ENCODE results near the gene MS4A18. TPM values are rescaled to one million over a fixed set of nuclear protein-coding genes. Genes with fewer than 3 reads are reported as not detected.

The MS4A18 gene
- total RNA-seq, 1 experiment from 2014 or later = not detected

- no peak overlapping the region for H3K27ac ChIP-seq (ENCODE audit: low read depth, low read length)
- H3K4me3 ChIP-seq (replicated peaks in 1 of 2; ENCODE audit: low read depth in 1 of 2, low read length in 2 of 2) = no peak overlapping the region
- no TSS peak for BruUV-seq (replicated peaks)
- no peaks in the 10 kb centered on the region for H3K4me1 ChIP-seq (ENCODE audit: control insufficient read depth in 1 of 2, insufficient read depth in 2 of 2, low read length in 2 of 2)
- no peak for DNase-seq (ENCODE audit: low read depth, low spot score)
- ATAC-seq = no peak
- H3K9me3 ChIP-seq (ENCODE audit: control insufficient read depth in 1 of 2, insufficient read depth in 1 of 2, low read depth in 1 of 2, low read length in 2 of 2) = no peaks in the 10 kb centered on the region
- peaks cover 16% of the 10 kb centered on the region; the same call in 1 of the 2 replicates for H3K27me3 ChIP-seq (ENCODE audit: insufficient read depth, low read length)
- H3K4me2 ChIP-seq (ENCODE audit: low read length) = no peak overlapping the region
- no peak overlapping the region for H2AFZ ChIP-seq (ENCODE audit: low read depth, low read length, poor library complexity, severe bottlenecking)
- intact Hi-C loops (cut with micrococcal nuclease) = no loop called here
- H3K9ac ChIP-seq (ENCODE audit: low read length) = no peak overlapping the region
- TF ChIP-seq ZFX (IDR thresholded peaks at IDR 0.05) (no peak), REST (IDR thresholded peaks at IDR 0.05; ENCODE audit: low read depth) (no peak), POLR2AphosphoS5 (IDR thresholded peaks at IDR 0.05; ENCODE audit: low read depth, low read length) (no peak), EZH2 (IDR thresholded peaks at IDR 0.05) (no peak), SRF (IDR thresholded peaks at IDR 0.05; ENCODE audit: low read depth) (no peak), CBX3 (IDR thresholded peaks at IDR 0.05; ENCODE audit: low read depth) (no peak), ZBTB33 (IDR thresholded peaks at IDR 0.05; ENCODE audit: extremely low read depth, insufficient replicate concordance, low read length) (no peak), CEBPB (IDR thresholded peaks at IDR 0.05; ENCODE audit: low read depth) (no peak)
- ChIA-PET POLR2A (no interaction called here), CTCF (no interaction called here), RAD21 (ENCODE audit: low non-redundant PET in 1 of 2, low total read pairs in 2 of 2, uncharacterized antibody in 2 of 2, unreplicated experiment in 2 of 2) (no interaction called here)
- no peaks in the 10 kb centered on the region for H3K36me3 ChIP-seq (ENCODE audit: control insufficient read depth in 1 of 2, insufficient read depth in 2 of 2, low read length in 2 of 2)
- H3K79me2 ChIP-seq (ENCODE audit: insufficient read depth, low read length) = no peaks in the 10 kb centered on the region
- no peaks in the 10 kb centered on the region for H3K9me2 ChIP-seq (ENCODE audit: insufficient read depth)
- H4K20me1 ChIP-seq (ENCODE audit: insufficient read depth) = no peaks in the 10 kb centered on the region
Observed at GRCh38 chr11:60748821-60749220, 24.3 kb downstream of the MS4A18 start.

Measured in HCT116 (cell line).